Activated CD4-positive, alpha-beta T cell treated with anti-CD3 and anti-CD28 coated beads for 1 hour (primary cell): Measurements from ENCODE around the gene TRMT10C.
A peak's percentile ranks its signal among the peaks of the same experiment; 100 is the strongest.
"Not testable (repeated sequence)": the region's sequence is repeated elsewhere in the genome, so short reads cannot be mapped to it uniquely, and the experiment has no call there.

ENCODE experiments used
- DNase-seq: peaks from one replicate; pipeline ENCODE4 v3.0.0-alpha.2; 2020

The TRMT10C gene

GRCh38 chr3:101561630-101562328 lies at the start of gene TRMT10C:
TRMT10C (plus strand) TSS chr3:101561868; CDS start chr3:101564782, 2,914 bp downstream.
- DNase-seq, result peak; percentile 86

GRCh38 chr3:101512396-101512645 lies 49.3 kb upstream of the TRMT10C start:
- no peak for DNase-seq

- DNase-seq, result peak; percentile 59
Measured at GRCh38 chr3:101512646-101513418, 48.8 kb upstream of the TRMT10C start, which contains the start of gene SENP7. SENP7 (minus strand) TSS chr3:101513212; CDS start chr3:101513130, 82 bp downstream.

GRCh38 chr3:101513419-101513986 lies 48.2 kb upstream of the TRMT10C start:
- DNase-seq, result no peak

- no peak for DNase-seq
Measured at GRCh38 chr3:101518421-101518871, 43.2 kb upstream of the TRMT10C start.

DNA sequence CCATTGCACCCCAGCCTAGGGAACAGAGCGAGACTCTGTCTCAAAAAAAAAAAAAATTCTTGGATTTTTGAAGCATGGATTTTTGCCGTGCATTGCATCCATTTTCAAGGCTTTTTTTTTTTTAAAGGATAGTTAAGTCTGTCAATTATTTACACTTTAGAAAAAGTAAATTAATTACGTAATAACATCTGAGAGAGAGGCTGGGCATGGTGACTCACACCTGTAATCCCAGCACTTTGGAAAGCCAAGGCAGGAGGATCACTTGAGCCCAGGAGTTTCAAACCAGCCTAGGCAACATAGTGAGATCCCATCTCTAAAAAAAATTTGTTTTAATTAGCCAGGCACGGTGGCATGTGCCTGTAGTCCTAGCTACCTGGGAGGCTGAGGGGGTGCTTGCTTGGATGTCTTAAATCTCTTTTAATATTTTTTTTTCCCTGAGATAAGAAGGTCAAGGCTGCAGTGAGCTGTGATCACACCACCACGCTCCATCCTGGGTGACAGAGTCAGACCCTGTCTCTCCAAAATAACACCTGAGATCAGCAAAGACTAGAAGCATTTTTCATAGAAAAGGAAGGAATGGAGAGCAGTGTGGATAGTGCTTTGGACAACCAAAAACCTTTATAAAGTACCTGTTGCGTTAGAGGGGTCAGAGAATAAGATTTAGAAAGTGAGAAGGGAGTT lies 41.8 kb upstream of the TRMT10C start:
- DNase-seq, result no peak

DNA sequence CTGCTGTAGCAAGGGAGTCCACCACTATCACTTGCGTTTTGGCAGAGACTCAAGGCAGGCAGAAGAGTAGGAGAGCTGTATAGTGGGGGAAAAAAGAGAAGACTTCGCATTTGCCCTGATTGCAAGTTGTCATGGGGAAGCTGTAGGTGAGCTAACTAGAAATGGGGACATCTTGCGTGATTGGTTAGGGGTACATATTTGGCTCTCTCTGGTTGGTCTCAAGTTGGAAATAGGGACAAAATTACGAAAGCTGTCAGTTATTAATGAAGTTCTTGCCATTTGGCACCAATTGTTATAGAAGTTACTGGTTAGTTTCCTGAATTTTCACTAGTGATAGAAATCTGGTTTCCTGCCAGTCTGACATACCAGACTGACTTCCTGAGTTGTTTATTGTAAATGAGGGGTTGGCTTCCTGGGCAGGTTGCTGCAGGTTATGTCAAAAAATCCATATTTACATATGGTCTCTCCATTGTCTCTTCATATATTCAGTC lies 40.4 kb upstream of the TRMT10C start:
- no peak for DNase-seq

DNA sequence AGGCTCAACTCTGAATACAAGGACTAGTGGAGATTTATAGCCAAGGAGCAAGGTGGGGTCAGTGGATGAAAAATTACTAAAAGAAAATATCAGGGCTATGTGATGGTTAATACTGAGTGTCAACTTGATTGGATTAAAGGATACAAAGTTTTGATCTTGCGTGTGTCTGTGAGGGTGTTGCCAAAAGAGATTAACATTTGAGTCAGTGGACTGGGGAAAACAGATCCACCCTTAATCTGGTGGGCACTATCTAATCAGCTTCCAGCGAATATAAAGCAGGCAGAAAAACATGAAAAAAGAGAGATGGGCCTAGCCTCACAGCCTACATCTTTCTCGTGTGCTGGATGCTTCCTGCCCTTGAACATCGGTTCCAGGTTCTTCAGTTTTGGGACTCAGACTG lies 34.2 kb upstream of the TRMT10C start:
- no peak for DNase-seq

- DNase-seq, result no peak
Measured at GRCh38 chr3:101527906-101528305, 33.8 kb upstream of the TRMT10C start.

DNA sequence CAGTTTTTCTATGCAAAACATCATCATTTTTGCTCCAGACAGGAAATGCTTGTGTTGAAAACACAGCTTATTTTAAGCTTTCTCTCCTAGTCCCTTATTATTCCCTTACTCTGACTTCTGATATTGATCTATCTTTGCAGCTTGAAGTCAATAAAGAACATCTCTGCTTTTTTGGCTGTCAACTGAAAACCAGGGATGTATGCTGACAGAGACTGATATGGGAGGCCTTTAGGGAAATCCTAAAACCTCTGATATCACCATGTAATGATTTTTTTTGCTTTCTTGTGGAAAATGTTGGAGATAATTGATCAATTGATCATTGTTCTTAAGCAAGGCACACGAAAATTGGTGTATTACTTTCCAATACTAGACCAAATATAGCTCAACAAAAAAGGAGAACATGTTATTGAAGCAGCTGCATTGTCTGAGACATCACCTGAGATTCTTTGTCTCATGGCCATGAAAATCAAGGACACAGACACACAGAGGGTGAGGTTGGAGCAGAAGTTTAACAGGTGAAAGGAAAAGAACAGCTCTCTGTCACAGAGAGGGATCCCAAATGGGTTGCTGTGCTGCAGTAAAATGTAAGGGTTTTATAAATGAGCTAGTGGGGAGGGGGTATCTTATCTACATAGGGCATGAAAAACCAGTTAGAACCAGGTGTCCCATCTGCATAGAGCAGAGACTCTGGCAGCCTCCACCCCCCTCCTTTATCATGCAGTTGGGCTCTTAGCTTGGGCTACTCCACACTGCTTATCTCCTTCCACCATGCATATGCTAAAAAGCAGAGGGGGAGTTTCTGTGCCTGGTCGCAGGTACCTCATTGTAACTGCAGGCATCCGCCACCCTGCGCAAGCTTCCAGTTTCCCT lies 31.6 kb upstream of the TRMT10C start:
- DNase-seq, result no peak

GRCh38 chr3:101530686-101531047 lies 31.0 kb upstream of the TRMT10C start:
- DNase-seq, result no peak

DNA sequence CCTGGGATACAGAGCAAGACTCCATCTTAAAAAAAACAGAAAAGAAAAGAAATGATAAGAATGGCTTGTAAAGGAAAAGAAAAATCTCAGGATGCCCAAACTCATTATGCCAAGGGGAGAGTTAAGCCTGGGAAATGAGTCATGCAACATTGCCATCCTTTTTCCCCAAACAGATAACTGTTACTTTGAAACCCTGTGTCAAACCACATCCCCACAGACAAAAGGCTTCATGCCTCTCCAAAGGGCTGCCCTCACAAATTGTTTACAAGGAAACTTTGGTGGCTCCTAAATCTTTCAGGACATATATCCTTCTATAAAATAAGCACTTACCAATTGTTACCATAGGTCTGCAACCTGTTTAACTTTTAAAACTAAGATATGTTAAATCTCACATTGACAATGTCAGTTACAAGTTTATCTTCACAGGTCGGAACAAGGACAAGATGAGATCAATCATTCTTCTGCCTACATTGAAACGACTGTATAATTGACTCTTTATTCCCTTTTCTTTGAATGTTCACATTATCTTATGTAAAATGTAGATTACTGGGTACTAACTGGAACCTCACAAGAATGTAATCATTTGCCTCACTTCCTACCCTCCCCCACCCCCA lies 30.1 kb upstream of the TRMT10C start:
- DNase-seq, result no peak

DNA sequence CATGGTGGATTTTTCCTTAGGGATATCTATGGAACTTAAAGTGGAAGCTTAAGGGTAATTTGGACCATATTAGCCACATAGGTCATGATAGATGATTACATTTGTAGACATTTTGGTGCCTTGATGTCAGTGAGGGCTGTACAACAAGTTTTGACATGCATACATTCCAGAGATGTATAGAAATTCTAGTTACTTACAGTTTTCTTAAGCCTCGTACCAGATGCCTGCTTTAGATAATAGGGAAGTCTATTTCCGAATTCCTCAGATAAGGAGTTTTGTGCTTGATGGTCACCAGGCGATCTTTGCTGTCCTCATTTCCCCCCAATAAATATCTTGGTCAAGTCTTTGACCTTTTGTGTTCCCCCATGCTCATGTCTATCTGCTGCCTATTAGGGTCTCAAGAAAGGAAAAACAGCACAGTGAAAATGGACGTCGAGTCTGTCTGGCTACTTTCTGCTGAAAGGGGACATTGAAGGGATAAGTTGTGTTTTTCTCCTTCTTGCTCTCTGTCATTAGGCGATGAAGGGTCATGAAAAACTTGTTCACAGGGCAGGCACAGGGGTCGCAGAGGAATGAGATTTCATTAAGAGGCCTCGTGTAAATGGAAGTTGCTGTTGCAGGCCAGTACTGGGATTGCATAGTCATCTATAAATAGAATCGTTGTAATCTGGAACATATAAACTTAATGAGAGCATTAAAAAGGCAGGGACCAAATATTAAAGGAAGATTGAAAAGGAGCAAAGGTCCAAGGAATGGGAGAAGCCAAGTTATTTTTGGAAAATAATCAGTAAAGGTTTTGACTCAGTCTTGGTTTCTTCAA lies 28.7 kb upstream of the TRMT10C start:
- DNase-seq, result no peak

- DNase-seq, result no peak
Measured at GRCh38 chr3:101533603-101533968, 28.1 kb upstream of the TRMT10C start.

- no peak for DNase-seq
Measured at GRCh38 chr3:101535221-101535620, 26.4 kb upstream of the TRMT10C start.

- no peak for DNase-seq
Measured at GRCh38 chr3:101536266-101536665, 25.4 kb upstream of the TRMT10C start.

- not testable (repeated sequence) for DNase-seq
Measured at GRCh38 chr3:101536955-101537354, 24.7 kb upstream of the TRMT10C start.

- DNase-seq, result no peak
Measured at GRCh38 chr3:101542957-101543356, 18.7 kb upstream of the TRMT10C start.

DNA sequence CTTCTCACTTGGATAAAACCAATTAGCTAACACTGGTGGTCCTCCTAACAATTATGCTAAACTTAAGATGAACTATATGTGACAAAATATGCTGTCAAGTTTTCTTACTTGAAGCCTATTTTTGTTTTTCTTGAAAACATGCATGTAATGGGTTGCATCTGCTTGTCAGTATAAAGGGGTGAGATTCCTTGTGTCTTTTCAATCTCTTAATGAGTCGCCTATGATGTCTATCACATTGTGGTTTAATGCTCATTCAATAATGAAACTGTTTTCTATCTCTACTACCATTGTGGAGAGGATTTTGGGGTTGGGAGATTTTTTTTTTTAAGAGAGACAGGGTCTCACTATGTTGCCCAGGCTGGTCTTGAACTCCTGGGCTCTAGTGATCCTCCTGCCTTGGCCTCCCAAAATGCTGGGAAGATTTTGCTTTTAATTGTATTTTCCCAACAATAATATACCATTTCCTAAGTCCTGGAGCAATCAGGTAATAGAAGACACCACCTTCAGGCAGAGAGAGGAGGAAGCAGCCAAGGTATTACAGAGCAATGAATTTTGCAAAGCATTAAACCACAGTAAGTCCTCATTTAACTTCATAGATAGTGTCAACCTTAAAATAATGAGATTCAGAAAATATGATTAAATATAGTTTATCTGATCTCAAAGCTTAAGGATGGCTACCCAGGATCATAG lies 17.4 kb upstream of the TRMT10C start:
- no peak for DNase-seq

DNA sequence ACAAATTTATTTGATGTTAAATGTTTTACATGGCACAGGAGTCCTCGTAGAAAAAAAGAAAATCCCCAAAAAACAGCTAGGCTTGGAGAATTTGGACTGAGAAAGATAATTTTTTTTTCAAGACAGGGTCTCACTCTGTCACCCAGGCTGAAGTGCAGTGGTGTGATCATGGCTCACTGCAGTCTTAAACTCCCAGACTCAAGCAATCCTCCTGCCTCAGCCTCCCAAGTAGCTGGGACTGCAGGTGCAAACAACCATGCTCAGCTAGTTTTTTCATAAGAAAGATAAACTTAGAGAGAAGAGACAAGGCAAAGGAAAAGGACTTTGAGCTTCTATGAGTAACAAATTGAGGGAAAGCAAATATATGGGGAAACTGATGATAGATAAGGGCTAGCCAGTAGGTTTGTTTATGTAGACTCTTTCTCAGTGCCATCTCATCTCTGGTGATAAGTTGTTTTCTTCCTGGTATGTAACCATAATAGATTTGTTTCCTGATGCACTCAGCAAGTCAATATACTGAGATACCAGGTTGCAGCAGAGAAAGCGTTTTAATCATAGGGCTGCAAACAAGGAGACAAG lies 13.1 kb upstream of the TRMT10C start:
- no peak for DNase-seq
